MG63 (cell line): ENCODE data around the gene SORCS2. TPM values are rescaled to one million over a fixed set of nuclear protein-coding genes. Genes with fewer than 3 reads are reported as not detected.

Source experiments
- DNase-seq: peaks from one replicate; pipeline ENCODE4 v3.0.0-alpha.2; 2020
- H3K27me3 ChIP-seq: fragments of 250-450 bp; sonication (Bioruptor Pico); 2 replicates; pipeline ENCODE4 v1.5.1; 2020; ENCODE audit warnings: mild to moderate bottlenecking, moderate library complexity
- H3K36me3 ChIP-seq: fragments of 250-450 bp; sonication (Bioruptor Pico); 2 replicates; pipeline ENCODE4 v1.5.1; 2020; ENCODE audit warnings: mild to moderate bottlenecking, moderate library complexity
- H3K4me3 ChIP-seq: fragments of 250-450 bp; sonication (Bioruptor Pico); 2 replicates; pipeline ENCODE4 v1.5.1; 2020; ENCODE audit warnings: mild to moderate bottlenecking, moderate library complexity
- H3K9me3 ChIP-seq: fragments of 250-450 bp; sonication (Bioruptor Pico); 2 replicates; pipeline ENCODE4 v1.5.1; 2020; ENCODE audit warnings: mild to moderate bottlenecking, moderate library complexity
- total RNA-seq: library from RNA; depleted of rRNA; stranded (reverse); fragments of >200 nt; shearing (Covaris generic); gene quantifications from 2 replicates; pipeline ENCODE4 v1.2.3, GENCODE V29; 2014; ENCODE audit warnings: low replicate concordance

Gene SORCS2
- total RNA-seq, 1 experiment from 2014 or later: 1.5 TPM

GRCh38 chr4:7301126-7301785 is 108.9 kb downstream of the SORCS2 start:
- no peaks in the 10 kb centered on the region for H3K27me3 ChIP-seq
- H3K36me3 ChIP-seq: no peaks in the 10 kb centered on the region
- H3K4me3 ChIP-seq: no peak overlapping the region
- H3K9me3 ChIP-seq: no peaks in the 10 kb centered on the region
- DNase-seq: no peak

GRCh38 chr4:7301846-7302630 is 109.7 kb downstream of the SORCS2 start:
- H3K36me3 ChIP-seq: no peaks in the 10 kb centered on the region
- H3K27me3 ChIP-seq: no peaks in the 10 kb centered on the region
- H3K9me3 ChIP-seq: no peaks in the 10 kb centered on the region
- no peak for DNase-seq
- no peak overlapping the region for H3K4me3 ChIP-seq

- no peak for DNase-seq
- no peaks in the 10 kb centered on the region for H3K27me3 ChIP-seq
- H3K9me3 ChIP-seq: no peaks in the 10 kb centered on the region
Measured at GRCh38 chr4:7302781-7303404, 110.6 kb downstream of the SORCS2 start.

GRCh38 chr4:7303561-7303960 is 111.2 kb downstream of the SORCS2 start:
- DNase-seq: no peak
- no peak overlapping the region for H3K4me3 ChIP-seq
- no peaks in the 10 kb centered on the region for H3K27me3 ChIP-seq
- no peaks in the 10 kb centered on the region for H3K9me3 ChIP-seq
- H3K36me3 ChIP-seq: no peaks in the 10 kb centered on the region

More at GRCh38 chr4:7302781-7303404, 110.6 kb downstream of the SORCS2 start:
- Histone ChIP-seq H3K4me3 (no peak overlapping the region), H3K36me3 (no peaks in the 10 kb centered on the region)

- no peaks in the 10 kb centered on the region for H3K36me3 ChIP-seq
Measured at GRCh38 chr4:7304436-7304835, 112.1 kb downstream of the SORCS2 start.

GRCh38 chr4:7306021-7306965 is 114.0 kb downstream of the SORCS2 start:
- DNase-seq: no peak
- Histone ChIP-seq H3K27me3 (no peaks in the 10 kb centered on the region), H3K36me3 (no peaks in the 10 kb centered on the region), H3K4me3 (no peak overlapping the region), H3K9me3 (no peaks in the 10 kb centered on the region)

More at GRCh38 chr4:7304436-7304835, 112.1 kb downstream of the SORCS2 start:
- DNase-seq: no peak
- H3K4me3 ChIP-seq: no peak overlapping the region
- H3K27me3 ChIP-seq: no peaks in the 10 kb centered on the region
- H3K9me3 ChIP-seq: no peaks in the 10 kb centered on the region

- DNase-seq: no peak
- Histone ChIP-seq H3K36me3 (no peaks in the 10 kb centered on the region), H3K27me3 (no peaks in the 10 kb centered on the region), H3K4me3 (no peak overlapping the region), H3K9me3 (no peaks in the 10 kb centered on the region)
Measured at GRCh38 chr4:7306986-7307385, 114.6 kb downstream of the SORCS2 start.

- no peak for DNase-seq
- H3K27me3 ChIP-seq: no peaks in the 10 kb centered on the region
- H3K4me3 ChIP-seq: no peak overlapping the region
- H3K36me3 ChIP-seq: no peaks in the 10 kb centered on the region
- H3K9me3 ChIP-seq: no peaks in the 10 kb centered on the region
Measured at GRCh38 chr4:7307394-7308099, 115.2 kb downstream of the SORCS2 start.

GRCh38 chr4:7309181-7309580 is 116.8 kb downstream of the SORCS2 start:
- H3K9me3 ChIP-seq: no peaks in the 10 kb centered on the region
- DNase-seq: no peak
- no peak overlapping the region for H3K4me3 ChIP-seq
- no peaks in the 10 kb centered on the region for H3K27me3 ChIP-seq
- H3K36me3 ChIP-seq: no peaks in the 10 kb centered on the region

GRCh38 chr4:7309636-7310390 is 117.5 kb downstream of the SORCS2 start:
- H3K27me3 ChIP-seq: no peaks in the 10 kb centered on the region

GRCh38 chr4:7310451-7310850 is 118.1 kb downstream of the SORCS2 start:
- no peaks in the 10 kb centered on the region for H3K36me3 ChIP-seq

More at GRCh38 chr4:7309636-7310390, 117.5 kb downstream of the SORCS2 start:
- no peaks in the 10 kb centered on the region for H3K9me3 ChIP-seq
- no peaks in the 10 kb centered on the region for H3K36me3 ChIP-seq
- H3K4me3 ChIP-seq: no peak overlapping the region
- no peak for DNase-seq

GRCh38 chr4:7311205-7311604 is 118.9 kb downstream of the SORCS2 start:
- Histone ChIP-seq H3K27me3 (no peaks in the 10 kb centered on the region), H3K4me3 (no peak overlapping the region), H3K36me3 (no peaks in the 10 kb centered on the region), H3K9me3 (no peaks in the 10 kb centered on the region)
- no peak for DNase-seq

More at GRCh38 chr4:7310451-7310850, 118.1 kb downstream of the SORCS2 start:
- Histone ChIP-seq H3K27me3 (no peaks in the 10 kb centered on the region), H3K4me3 (no peak overlapping the region), H3K9me3 (no peaks in the 10 kb centered on the region)
- no peak for DNase-seq

GRCh38 chr4:7312691-7313090 is 120.4 kb downstream of the SORCS2 start:
- no peak for DNase-seq
- Histone ChIP-seq H3K36me3 (no peaks in the 10 kb centered on the region), H3K27me3 (no peaks in the 10 kb centered on the region), H3K4me3 (no peak overlapping the region), H3K9me3 (no peaks in the 10 kb centered on the region)

GRCh38 chr4:7313347-7313811 is 121.0 kb downstream of the SORCS2 start:
- H3K36me3 ChIP-seq: no peaks in the 10 kb centered on the region
- no peak for DNase-seq
- no peaks in the 10 kb centered on the region for H3K27me3 ChIP-seq
- no peaks in the 10 kb centered on the region for H3K9me3 ChIP-seq
- no peak overlapping the region for H3K4me3 ChIP-seq

GRCh38 chr4:7313991-7314390 is 121.7 kb downstream of the SORCS2 start:
- no peak overlapping the region for H3K4me3 ChIP-seq
- DNase-seq: no peak
- H3K36me3 ChIP-seq: no peaks in the 10 kb centered on the region
- H3K27me3 ChIP-seq: no peaks in the 10 kb centered on the region
- no peaks in the 10 kb centered on the region for H3K9me3 ChIP-seq
